ENCODE measurements around the gene NAALADL1.
"Not testable (repeated sequence)": the region's sequence is repeated elsewhere in the genome, so short reads cannot be mapped to it uniquely, and the experiment has no call there.

The NAALADL1 gene

DNA sequence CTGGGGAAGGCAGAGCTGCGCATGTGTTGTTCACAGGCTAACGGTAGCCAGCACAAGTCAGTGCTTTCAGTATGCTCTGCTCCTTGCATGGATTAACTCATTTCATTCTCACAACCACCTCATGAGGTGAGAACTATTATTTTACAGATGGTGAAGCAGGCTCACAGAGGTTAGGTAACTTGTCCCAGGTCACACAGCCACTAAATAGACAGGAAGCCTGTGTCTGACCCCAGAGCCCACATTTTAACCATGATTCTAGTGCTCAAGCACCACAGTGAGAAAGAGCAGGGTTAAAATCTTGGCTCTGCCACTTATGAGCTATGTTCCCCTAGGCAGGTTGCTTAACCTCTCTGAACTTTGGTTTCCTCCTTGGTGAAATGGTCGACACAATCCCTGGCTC is 37.4 kb downstream of the NAALADL1 start:
- H3K9me3 Mint-ChIP-seq: no peaks in the 10 kb centered on the region
- H3K27me3 Mint-ChIP-seq: no peaks in the 10 kb centered on the region
- H3K4me3 Mint-ChIP-seq: no peak overlapping the region
- H3K36me3 Mint-ChIP-seq (ENCODE audit: low read depth): peaks cover 55% of the 10 kb centered on the region
- no peak overlapping the region for H3K27ac Mint-ChIP-seq
- no peak for DNase-seq
- peaks cover 10% of the 10 kb centered on the region for H3K4me1 Mint-ChIP-seq (ENCODE audit: low read depth)

- Mint-ChIP-seq H3K36me3 (ENCODE audit: low read depth) (peaks cover 58% of the 10 kb centered on the region), H3K4me1 (ENCODE audit: low read depth) (peaks cover 19% of the 10 kb centered on the region), H3K9me3 (no peaks in the 10 kb centered on the region), H3K27me3 (no peaks in the 10 kb centered on the region), H3K4me3 (no peak overlapping the region), H3K27ac (no peak overlapping the region)
- DNase-seq: no peak
Measured at GRCh38 chr11:65019824-65020223, 38.5 kb downstream of the NAALADL1 start.

GRCh38 chr11:65017937-65018336 is 40.4 kb downstream of the NAALADL1 start:
- peaks cover 62% of the 10 kb centered on the region for H3K36me3 Mint-ChIP-seq (ENCODE audit: low read depth)
- H3K27me3 Mint-ChIP-seq: no peaks in the 10 kb centered on the region
- H3K9me3 Mint-ChIP-seq: no peaks in the 10 kb centered on the region
- peak overlapping the region; percentile 38 for H3K27ac Mint-ChIP-seq
- H3K4me1 Mint-ChIP-seq (ENCODE audit: low read depth): peaks cover 29% of the 10 kb centered on the region
- H3K4me3 Mint-ChIP-seq: no peak overlapping the region
- no peak for DNase-seq

- Mint-ChIP-seq H3K4me1 (ENCODE audit: low read depth) (peaks cover 31% of the 10 kb centered on the region), H3K27ac (peak overlapping the region; percentile 8), H3K27me3 (no peaks in the 10 kb centered on the region), H3K36me3 (ENCODE audit: low read depth) (peaks cover 55% of the 10 kb centered on the region), H3K9me3 (no peaks in the 10 kb centered on the region), H3K4me3 (no peak overlapping the region)
- DNase-seq: no peak
Measured at GRCh38 chr11:65016705-65017104, 41.6 kb downstream of the NAALADL1 start.

GRCh38 chr11:65014726-65015227 is 43.6 kb downstream of the NAALADL1 start:
- Mint-ChIP-seq H3K4me3 (peak overlapping the region; percentile 89), H3K9me3 (no peaks in the 10 kb centered on the region), H3K27me3 (no peaks in the 10 kb centered on the region), H3K4me1 (ENCODE audit: low read depth) (peaks cover 31% of the 10 kb centered on the region), H3K27ac (peak overlapping the region; percentile 96), H3K36me3 (ENCODE audit: low read depth) (peaks cover 41% of the 10 kb centered on the region)
- no peak for DNase-seq

GRCh38 chr11:65013888-65014725 is 44.2 kb downstream of the NAALADL1 start, which contains the start of gene ARL2:
Gene ARL2, plus strand, starts transcription at chr11:65014160. Its CDS starts 48 bp downstream, at chr11:65014208.
- H3K27ac Mint-ChIP-seq: peak within 1 kb of the TSS; percentile 99
- H3K9me3 Mint-ChIP-seq: no peaks in the 10 kb centered on the region
- DNase-seq: peak; percentile 93
- H3K27me3 Mint-ChIP-seq: no peaks in the 10 kb centered on the region
- peaks cover 31% of the 10 kb centered on the region for H3K4me1 Mint-ChIP-seq (ENCODE audit: low read depth)
- peak within 1 kb of the TSS; percentile 89 for H3K4me3 Mint-ChIP-seq
- peaks cover 35% of the 10 kb centered on the region for H3K36me3 Mint-ChIP-seq (ENCODE audit: low read depth)

DNA sequence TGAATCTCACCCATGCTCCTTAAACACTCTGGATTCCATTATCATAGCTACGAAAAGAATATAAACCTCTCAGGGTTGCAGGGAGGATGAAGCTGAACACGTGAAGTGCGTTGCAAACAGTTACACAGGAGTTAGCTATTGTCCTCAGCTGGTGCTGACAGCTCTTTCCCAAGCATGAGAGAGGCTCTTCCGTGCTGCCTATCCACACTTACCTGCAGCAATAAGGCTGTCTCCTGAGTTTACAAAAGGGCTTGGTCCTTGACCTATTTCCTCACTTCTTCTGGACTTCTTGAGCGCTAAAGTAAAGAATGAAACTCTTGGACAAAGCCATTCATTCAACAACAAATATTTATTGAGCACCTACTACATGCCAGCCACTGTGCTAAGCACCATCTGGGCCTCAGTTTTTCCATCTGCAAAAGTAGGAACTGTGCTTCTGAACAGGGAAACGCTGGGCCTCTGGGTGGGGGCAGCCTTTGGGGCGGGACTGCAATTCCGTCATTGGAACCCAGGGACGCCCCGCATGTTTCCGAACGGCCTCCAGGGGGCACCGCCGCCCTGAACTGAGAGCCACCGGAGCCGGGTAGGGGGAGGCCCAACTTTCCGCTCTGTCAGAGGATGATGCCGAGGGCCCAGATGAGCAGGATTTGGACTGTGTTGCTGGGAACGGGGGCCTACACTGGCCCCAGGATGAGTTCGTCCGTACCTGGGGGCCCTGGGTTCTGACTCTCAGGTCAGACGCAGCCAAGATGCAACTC is 45.0 kb downstream of the NAALADL1 start:
- no peaks in the 10 kb centered on the region for H3K9me3 Mint-ChIP-seq
- H3K27ac Mint-ChIP-seq: peak overlapping the region; percentile 99
- no peaks in the 10 kb centered on the region for H3K27me3 Mint-ChIP-seq
- peak; percentile 93 for DNase-seq
- peaks cover 31% of the 10 kb centered on the region for H3K4me1 Mint-ChIP-seq (ENCODE audit: low read depth)
- H3K36me3 Mint-ChIP-seq (ENCODE audit: low read depth): peaks cover 27% of the 10 kb centered on the region
- H3K4me3 Mint-ChIP-seq: peak overlapping the region; percentile 89

DNA sequence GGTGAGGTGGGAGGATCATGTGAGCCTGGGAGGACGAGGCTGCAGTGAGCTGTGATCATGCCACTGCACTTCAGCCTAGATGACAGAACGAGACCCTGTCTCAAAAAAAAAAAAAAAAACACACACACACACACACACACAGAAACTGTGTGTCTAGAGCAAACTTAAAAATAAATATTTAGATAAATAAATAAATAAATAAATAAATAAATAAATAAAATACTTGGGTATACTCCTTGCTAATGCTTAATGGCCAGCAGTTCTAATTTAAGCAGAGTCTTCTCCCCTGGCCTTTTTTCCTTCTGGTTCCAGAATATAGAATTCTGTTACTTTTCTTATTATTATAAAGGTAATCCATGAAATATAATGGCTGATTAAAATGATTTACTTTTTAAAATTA is 49.5 kb downstream of the NAALADL1 start:
- H3K9me3 Mint-ChIP-seq: no peaks in the 10 kb centered on the region
- H3K36me3 Mint-ChIP-seq (ENCODE audit: low read depth): peaks cover 2% of the 10 kb centered on the region
- no peak for DNase-seq
- H3K27ac Mint-ChIP-seq: no peak overlapping the region
- H3K27me3 Mint-ChIP-seq: no peaks in the 10 kb centered on the region
- peaks cover 10% of the 10 kb centered on the region for H3K4me1 Mint-ChIP-seq (ENCODE audit: low read depth)
- H3K4me3 Mint-ChIP-seq: no peak overlapping the region

DNA sequence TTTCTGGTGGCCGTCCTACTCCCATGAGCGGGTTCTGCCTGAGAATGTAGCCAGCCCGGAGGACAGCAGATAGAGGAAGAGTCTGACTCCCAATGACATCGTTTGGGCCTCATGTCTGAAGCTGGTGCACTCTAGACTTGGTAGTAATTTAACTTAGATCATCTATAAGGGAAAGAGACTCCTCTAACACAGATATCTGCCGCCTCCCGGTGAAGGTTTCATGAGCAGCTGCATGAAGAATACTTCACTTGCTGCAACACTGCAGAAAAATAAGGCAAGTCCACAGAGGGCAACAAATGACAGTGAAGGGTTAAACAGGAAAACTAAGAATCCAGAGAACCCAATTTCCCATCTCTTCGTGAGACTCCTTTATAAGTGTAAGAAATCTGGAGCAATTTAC is 50.3 kb downstream of the NAALADL1 start:
- Mint-ChIP-seq H3K36me3 (ENCODE audit: low read depth) (no peaks in the 10 kb centered on the region), H3K27me3 (no peaks in the 10 kb centered on the region), H3K27ac (no peak overlapping the region), H3K4me1 (ENCODE audit: low read depth) (peaks cover 3% of the 10 kb centered on the region), H3K4me3 (no peak overlapping the region), H3K9me3 (no peaks in the 10 kb centered on the region)
- no peak for DNase-seq

DNA sequence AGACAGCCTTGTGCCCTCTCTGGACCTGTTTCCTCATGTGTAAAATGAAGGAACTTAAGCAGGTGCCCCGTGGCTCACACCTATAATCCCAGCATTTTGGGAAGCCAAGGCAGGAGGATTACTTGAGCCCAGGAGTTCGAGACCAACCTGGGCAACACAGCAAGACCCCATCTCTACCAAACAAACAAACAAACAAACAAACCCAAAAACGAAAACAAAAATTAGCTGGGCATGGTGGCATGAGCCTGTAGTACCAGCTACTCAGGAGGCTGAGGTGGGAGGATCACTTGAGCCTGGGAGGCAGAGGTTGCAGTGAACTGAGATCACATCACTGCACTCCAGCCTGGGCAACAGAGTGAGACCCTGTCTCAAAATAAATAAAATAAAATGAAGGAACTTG is 54.4 kb downstream of the NAALADL1 start:
- H3K4me3 Mint-ChIP-seq; H3K4me1 Mint-ChIP-seq (ENCODE audit: low read depth); DNase-seq; H3K27ac Mint-ChIP-seq; H3K9me3 Mint-ChIP-seq; H3K27me3 Mint-ChIP-seq; H3K36me3 Mint-ChIP-seq (ENCODE audit: low read depth): not testable (repeated sequence)

GRCh38 chr11:65003282-65003681 is 55.1 kb downstream of the NAALADL1 start:
- H3K4me3 Mint-ChIP-seq: no peak overlapping the region
- no peaks in the 10 kb centered on the region for H3K27me3 Mint-ChIP-seq
- H3K4me1 Mint-ChIP-seq (ENCODE audit: low read depth): peaks cover 7% of the 10 kb centered on the region
- H3K36me3 Mint-ChIP-seq (ENCODE audit: low read depth): no peaks in the 10 kb centered on the region
- no peak overlapping the region for H3K27ac Mint-ChIP-seq
- DNase-seq: no peak
- H3K9me3 Mint-ChIP-seq: no peaks in the 10 kb centered on the region

DNA sequence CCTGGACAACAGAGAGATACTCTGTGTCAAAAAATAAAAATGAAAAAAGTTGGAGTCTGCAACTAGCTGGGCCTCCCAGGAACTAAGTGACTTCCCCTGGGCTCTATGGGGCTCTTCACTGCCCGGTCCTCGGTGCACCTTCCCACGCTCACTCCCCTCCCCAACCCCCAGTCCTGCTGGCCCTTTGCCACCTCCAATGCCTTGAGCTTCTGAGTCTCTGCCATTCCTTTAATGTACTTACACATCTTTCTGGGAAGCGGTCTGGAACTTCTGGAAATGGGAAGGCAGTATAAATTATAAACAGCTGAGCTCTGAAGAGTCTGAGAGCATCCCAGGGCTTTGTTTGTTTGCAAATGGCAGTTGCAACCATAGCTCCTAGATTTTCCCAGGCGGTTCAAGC is 55.6 kb downstream of the NAALADL1 start:
- DNase-seq: no peak
- H3K27ac Mint-ChIP-seq: no peak overlapping the region
- H3K36me3 Mint-ChIP-seq (ENCODE audit: low read depth): no peaks in the 10 kb centered on the region
- H3K4me1 Mint-ChIP-seq (ENCODE audit: low read depth): peaks cover 10% of the 10 kb centered on the region
- H3K9me3 Mint-ChIP-seq: no peaks in the 10 kb centered on the region
- no peaks in the 10 kb centered on the region for H3K27me3 Mint-ChIP-seq
- no peak overlapping the region for H3K4me3 Mint-ChIP-seq

DNA sequence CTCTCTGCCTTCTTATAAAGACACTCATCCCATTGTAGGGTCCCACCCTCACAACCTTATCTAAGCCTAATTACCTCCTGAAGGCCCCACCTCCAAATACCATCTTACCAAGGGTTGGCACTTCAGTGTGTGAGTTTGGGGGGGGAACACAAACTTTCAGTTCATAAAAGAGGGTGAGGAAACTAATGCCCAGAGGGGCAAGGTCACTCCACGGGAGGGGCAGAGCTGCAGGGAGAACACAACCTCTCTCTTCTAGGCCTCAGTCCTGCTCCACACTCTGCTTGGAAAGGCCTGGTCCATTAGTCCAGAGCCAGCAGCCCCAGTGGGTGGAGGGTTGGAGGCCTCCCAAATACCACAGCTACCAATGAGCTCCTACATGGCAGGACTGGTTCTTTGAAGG is 58.9 kb downstream of the NAALADL1 start:
- H3K36me3 Mint-ChIP-seq (ENCODE audit: low read depth): no peaks in the 10 kb centered on the region
- H3K4me1 Mint-ChIP-seq (ENCODE audit: low read depth): peaks cover 11% of the 10 kb centered on the region
- H3K4me3 Mint-ChIP-seq: no peak overlapping the region
- DNase-seq: no peak
- H3K27me3 Mint-ChIP-seq: peaks cover under 1% of the 10 kb centered on the region
- no peaks in the 10 kb centered on the region for H3K9me3 Mint-ChIP-seq
- H3K27ac Mint-ChIP-seq: no peak overlapping the region

DNA sequence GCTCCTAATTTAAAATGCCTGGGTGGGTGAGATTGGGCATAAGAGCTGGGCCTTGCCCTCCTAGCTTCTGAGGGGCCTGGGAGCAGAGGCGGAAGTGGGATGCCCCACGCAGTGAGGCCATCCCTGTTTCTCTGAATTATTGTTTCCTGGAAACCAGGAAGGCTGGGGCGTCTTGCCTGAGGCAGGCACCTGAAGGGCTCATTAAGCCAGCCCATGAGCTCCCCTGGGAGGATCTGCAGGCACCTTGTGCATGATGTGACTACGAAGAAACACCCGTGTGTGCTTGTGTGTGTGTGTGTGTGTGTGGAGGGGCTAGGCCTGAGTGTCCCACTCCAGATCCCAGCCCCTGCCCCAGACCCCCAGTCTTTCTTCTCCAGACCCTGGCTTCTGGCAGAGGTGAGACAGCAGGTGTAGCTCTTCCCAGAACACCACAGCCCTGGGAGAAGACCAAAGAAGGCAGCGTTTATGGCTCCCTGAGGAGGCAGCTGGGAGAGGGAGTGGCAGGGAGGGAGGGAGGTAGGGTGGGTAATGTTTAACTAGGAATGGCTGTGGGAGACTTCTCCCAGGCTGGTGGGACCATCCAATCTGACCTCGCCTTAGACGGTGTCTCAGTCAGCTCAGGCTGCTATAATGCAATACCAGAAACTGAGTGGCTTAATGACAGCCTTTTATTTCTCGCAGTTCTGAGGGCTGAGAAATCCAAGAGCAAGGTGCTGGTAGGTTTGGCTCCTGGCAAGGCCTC is 59.5 kb downstream of the NAALADL1 start:
- Mint-ChIP-seq H3K36me3 (ENCODE audit: low read depth) (no peaks in the 10 kb centered on the region), H3K4me3 (no peak overlapping the region), H3K9me3 (no peaks in the 10 kb centered on the region), H3K27me3 (peaks cover 2% of the 10 kb centered on the region), H3K4me1 (ENCODE audit: low read depth) (peaks cover 11% of the 10 kb centered on the region), H3K27ac (peak overlapping the region; percentile 30)
- DNase-seq: no peak
